Liver (tissue), 9 donors: ENCODE data around the gene FIGLA. TPM values are rescaled to one million over a fixed set of nuclear protein-coding genes. Genes with fewer than 3 reads are reported as not detected.

ENCODE experiments used
- DNase-seq: peaks from one replicate; pipeline ENCODE4 v3.0.0-alpha.2; 2017; ENCODE audit warnings: low spot score
- H3K27ac ChIP-seq, 2 donors: one replicate each; pipeline ENCODE4 v1.7.0; 2013; ENCODE audit warnings: inconsistent platforms in 2 of 2, low read length in 2 of 2, control low read depth in 1 of 2, low read depth in 1 of 2, mild to moderate bottlenecking in 1 of 2
- H3K27me3 ChIP-seq, 4 donors: one replicate each; pipeline versions ENCODE4 v1.6.1 to v1.7.0; 2013; ENCODE audit warnings: low read length in 3 of 4, inconsistent platforms in 1 of 4, mild to moderate bottlenecking in 1 of 4, moderate library complexity in 1 of 4; ENCODE audit not compliant: control insufficient read depth in 4 of 4, insufficient read depth in 4 of 4
- H3K36me3 ChIP-seq, 4 donors: one replicate each; pipeline versions ENCODE4 v1.6.1 to v1.7.0; 2013; ENCODE audit warnings: low read length in 3 of 4, mild to moderate bottlenecking in 3 of 4, low read depth in 1 of 4, moderate library complexity in 1 of 4; ENCODE audit not compliant: control insufficient read depth in 4 of 4, insufficient read depth in 3 of 4
- H3K4me1 ChIP-seq, 4 donors: one replicate each; pipeline versions ENCODE4 v1.6.1 to v1.7.0; 2013; ENCODE audit warnings: low read length in 3 of 4, mild to moderate bottlenecking in 3 of 4, moderate library complexity in 1 of 4; ENCODE audit not compliant: control insufficient read depth in 4 of 4, insufficient read depth in 4 of 4
- H3K4me3 ChIP-seq, 3 donors: one replicate each; pipeline versions ENCODE4 v1.6.1 to v1.7.0; 2013; ENCODE audit warnings: low read length in 3 of 3, control low read depth in 1 of 3, low read depth in 1 of 3, mild to moderate bottlenecking in 1 of 3
- H3K9ac ChIP-seq, 2 donors: one replicate each; pipeline ENCODE4 v1.7.0; 2013; ENCODE audit warnings: low read length in 2 of 2, mild to moderate bottlenecking in 2 of 2, moderate library complexity in 2 of 2, control low read depth in 1 of 2, low read depth in 1 of 2
- H3K9me3 ChIP-seq, 4 donors: one replicate each; pipeline versions ENCODE4 v1.6.1 to v1.7.0; 2013; ENCODE audit warnings: low read length in 3 of 4; ENCODE audit not compliant: control insufficient read depth in 4 of 4
- ATF3 ChIP-seq: IDR thresholded peaks from 2 replicates; pipeline ENCODE4 v1.6.1; 2016; ENCODE audit warnings: antibody characterized with exemption
- FOXA2 ChIP-seq: IDR thresholded peaks from 2 replicates; pipeline ENCODE4 v1.6.1; 2016; ENCODE audit warnings: antibody characterized with exemption
- HNF4A ChIP-seq, 2 donors: conservative IDR thresholded peaks; 2 replicates each; pipeline ENCODE4 v1.6.1; 2016; ENCODE audit warnings: antibody characterized with exemption in 2 of 2, mild to moderate bottlenecking in 2 of 2
- MAX ChIP-seq: IDR thresholded peaks from 2 replicates; pipeline ENCODE4 v1.6.1; 2016; ENCODE audit warnings: antibody characterized with exemption
- NR2F2 ChIP-seq: IDR thresholded peaks from 2 replicates; pipeline ENCODE4 v1.6.1; 2016; ENCODE audit warnings: antibody characterized with exemption
- RAD21 ChIP-seq, 2 donors: IDR thresholded peaks; 2 replicates each; pipeline ENCODE4 v1.6.1; 2016; ENCODE audit warnings: antibody characterized with exemption in 2 of 2, mild to moderate bottlenecking in 2 of 2
- SP1 ChIP-seq: IDR thresholded peaks from 2 replicates; pipeline ENCODE4 v1.6.1; 2018; ENCODE audit warnings: antibody characterized with exemption, mild to moderate bottlenecking
- ZBTB33 ChIP-seq: IDR thresholded peaks from 2 replicates; pipeline ENCODE4 v1.6.1; 2016; ENCODE audit warnings: antibody characterized with exemption
- WGBS: extraction: QIAGEN DNeasy Blood & Tissue Kit; methylation state at CpG from one replicate; pipeline ENCODE4 v1.1.7; 2013; 5-methylcytosine and 5-hydroxymethylcytosine counted together
- polyA plus RNA-seq, 2 donors: library from polyadenylated mRNA; stranded (reverse) in 1 of 2; unstranded in 1 of 2; fragments of 200-250 nt in 1 of 2; fragments of >200 nt in 1 of 2; fragmentation: Nextera tagmentation in 1 of 2; extraction: Ambion mirVana in 1 of 2; gene quantifications; one replicate each; pipeline versions ENCODE4 v1.2.1 to v1.2.3, GENCODE V29; 2013 to 2015
- total RNA-seq, 2 donors: library from RNA; depleted of rRNA; stranded (reverse); fragments of >200 nt; gene quantifications; one replicate each; pipeline ENCODE4 v1.2.3, GENCODE V29; 2014
- TF ChIP-seq, protein P1 (sequence below): fragments of 150-350 bp; IDR thresholded peaks from 2 replicates; pipeline ENCODE4 v1.5.1; 2017; ENCODE audit warnings: improper control_type of control experiment, low read depth, low read length; ENCODE audit not compliant: missing input control
- donor health status: healthy.
- donor health status: healthy.
- donor health status: healthy.
- donor health status: healthy.
- donor health status: healthy.

Gene FIGLA
- total and polyA plus RNA-seq, 4 donors: not detected

- H3K4me3 ChIP-seq: no peak overlapping the region
- DNase-seq: no peak
- TF ChIP-seq HNF4A (conservative IDR thresholded peaks at IDR 0.05) (no peak), NR2F2 (no peak), ATF3 (no peak)
- TF ChIP-seq, protein P1, sequence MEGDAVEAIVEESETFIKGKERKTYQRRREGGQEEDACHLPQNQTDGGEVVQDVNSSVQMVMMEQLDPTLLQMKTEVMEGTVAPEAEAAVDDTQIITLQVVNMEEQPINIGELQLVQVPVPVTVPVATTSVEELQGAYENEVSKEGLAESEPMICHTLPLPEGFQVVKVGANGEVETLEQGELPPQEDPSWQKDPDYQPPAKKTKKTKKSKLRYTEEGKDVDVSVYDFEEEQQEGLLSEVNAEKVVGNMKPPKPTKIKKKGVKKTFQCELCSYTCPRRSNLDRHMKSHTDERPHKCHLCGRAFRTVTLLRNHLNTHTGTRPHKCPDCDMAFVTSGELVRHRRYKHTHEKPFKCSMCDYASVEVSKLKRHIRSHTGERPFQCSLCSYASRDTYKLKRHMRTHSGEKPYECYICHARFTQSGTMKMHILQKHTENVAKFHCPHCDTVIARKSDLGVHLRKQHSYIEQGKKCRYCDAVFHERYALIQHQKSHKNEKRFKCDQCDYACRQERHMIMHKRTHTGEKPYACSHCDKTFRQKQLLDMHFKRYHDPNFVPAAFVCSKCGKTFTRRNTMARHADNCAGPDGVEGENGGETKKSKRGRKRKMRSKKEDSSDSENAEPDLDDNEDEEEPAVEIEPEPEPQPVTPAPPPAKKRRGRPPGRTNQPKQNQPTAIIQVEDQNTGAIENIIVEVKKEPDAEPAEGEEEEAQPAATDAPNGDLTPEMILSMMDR: no peak
- no peak overlapping the region for H3K27ac ChIP-seq
- H3K4me1 ChIP-seq: no peaks in the 10 kb centered on the region
- WGBS: 69% methylated on average over 4 of the region's 4 CpGs
- no peaks in the 10 kb centered on the region for H3K27me3 ChIP-seq
- no peaks in the 10 kb centered on the region for H3K9me3 ChIP-seq
- H3K9ac ChIP-seq: no peak overlapping the region
- H3K36me3 ChIP-seq: no peaks in the 10 kb centered on the region
These were observed 36.4 kb upstream of the FIGLA start for GRCh38 chr2:70826696-70827350.

GRCh38 chr2:70823249-70823648 lies 32.8 kb upstream of the FIGLA start:
- no peak for DNase-seq
- Histone ChIP-seq H3K9me3 (no peaks in the 10 kb centered on the region), H3K36me3 (no peaks in the 10 kb centered on the region), H3K27me3 (no peaks in the 10 kb centered on the region), H3K4me3 (no peak overlapping the region), H3K27ac (no peak overlapping the region), H3K4me1 (no peaks in the 10 kb centered on the region), H3K9ac (no peak overlapping the region)
- no peak for TF ChIP-seq HNF4A (conservative IDR thresholded peaks at IDR 0.05)
- TF ChIP-seq ATF3: no peak
- no peak for TF ChIP-seq RAD21 (IDR thresholded peaks at IDR 0.05)
- TF ChIP-seq FOXA2: no peak
- no peak for TF ChIP-seq SP1
- TF ChIP-seq, protein P1: no peak
- no peak for TF ChIP-seq ZBTB33
- no peak for TF ChIP-seq NR2F2
- TF ChIP-seq MAX: no peak
- 85% methylated on average over 5 of the region's 5 CpGs for WGBS
